Karpas-422 (cell line): ENCODE results near the gene CCDC106. TPM values are rescaled to one million over a fixed set of nuclear protein-coding genes. Genes with fewer than 3 reads are reported as not detected.

Source experiments
- DNase-seq: peaks from one replicate; pipeline ENCODE4 v3.0.0-alpha.2; 2015
- H2AFZ ChIP-seq: fragments of 200-600 bp; sonication (generic); 2 replicates; pipeline ENCODE4 v1.6.1; 2014; ENCODE audit warnings: antibody characterized with exemption, low read length, mixed read lengths
- H3K27ac ChIP-seq: fragments of 200-600 bp; sonication (generic); 2 replicates; pipeline ENCODE4 v1.5.1; 2014; ENCODE audit warnings: mild to moderate bottlenecking, low read length, moderate library complexity
- H3K27me3 ChIP-seq: fragments of 200-600 bp; sonication (generic); 2 replicates; pipeline ENCODE4 v1.6.1; 2014; ENCODE audit warnings: low read length, mixed read lengths
- H3K36me3 ChIP-seq: fragments of 200-600 bp; sonication (generic); 2 replicates; pipeline ENCODE4 v1.6.1; 2014; ENCODE audit warnings: low read length, mixed read lengths; ENCODE audit not compliant: insufficient read depth
- H3K4me1 ChIP-seq: fragments of 200-600 bp; sonication (generic); 2 replicates; pipeline ENCODE4 v1.6.1; 2014; ENCODE audit warnings: mild to moderate bottlenecking, low read length, mixed read lengths
- H3K4me2 ChIP-seq: fragments of 200-600 bp; sonication (generic); 2 replicates; pipeline ENCODE4 v1.6.1; 2014; ENCODE audit warnings: low read length, low read depth, mild to moderate bottlenecking; ENCODE audit not compliant: poor library complexity, severe bottlenecking
- H3K4me3 ChIP-seq: fragments of 200-600 bp; sonication (generic); 2 replicates; pipeline ENCODE4 v1.5.1; 2014; ENCODE audit warnings: mild to moderate bottlenecking, antibody characterized with exemption, low read length, mixed read lengths
- H3K79me2 ChIP-seq: fragments of 200-600 bp; sonication (generic); 2 replicates; pipeline ENCODE4 v1.6.1; 2014; ENCODE audit warnings: mild to moderate bottlenecking, low read length, mixed read lengths
- H3K9ac ChIP-seq: fragments of 200-600 bp; sonication (generic); 2 replicates; pipeline ENCODE4 v1.6.0; 2014; ENCODE audit warnings: low read length
- H3K9me2 ChIP-seq: fragments of 200-600 bp; sonication (generic), shearing (Covaris generic); replicated peaks from 2 replicates; pipeline ENCODE4 v1.6.0; 2014; ENCODE audit warnings: mild to moderate bottlenecking, low read length, moderate library complexity; ENCODE audit not compliant: insufficient read depth
- H3K9me3 ChIP-seq: fragments of 300-700, 200-600 bp; sonication (generic); 2 replicates; pipeline ENCODE4 v1.6.1; 2014; ENCODE audit warnings: low read length, mixed read lengths
- H4K20me1 ChIP-seq: fragments of 200-600 bp; sonication (generic); 2 replicates; pipeline ENCODE4 v1.6.1; 2014; ENCODE audit warnings: mild to moderate bottlenecking, antibody characterized with exemption, low read length, low read depth; ENCODE audit not compliant: insufficient read depth
- total RNA-seq: library from RNA; depleted of rRNA; stranded (reverse); fragments of >200 nt; shearing (Covaris generic); gene quantifications from 2 replicates; pipeline ENCODE4 v1.2.3, GENCODE V29; 2014; ENCODE audit warnings: low replicate concordance

The CCDC106 gene
- total RNA-seq, 1 experiment from 2014 or later = 26.2 TPM

DNA sequence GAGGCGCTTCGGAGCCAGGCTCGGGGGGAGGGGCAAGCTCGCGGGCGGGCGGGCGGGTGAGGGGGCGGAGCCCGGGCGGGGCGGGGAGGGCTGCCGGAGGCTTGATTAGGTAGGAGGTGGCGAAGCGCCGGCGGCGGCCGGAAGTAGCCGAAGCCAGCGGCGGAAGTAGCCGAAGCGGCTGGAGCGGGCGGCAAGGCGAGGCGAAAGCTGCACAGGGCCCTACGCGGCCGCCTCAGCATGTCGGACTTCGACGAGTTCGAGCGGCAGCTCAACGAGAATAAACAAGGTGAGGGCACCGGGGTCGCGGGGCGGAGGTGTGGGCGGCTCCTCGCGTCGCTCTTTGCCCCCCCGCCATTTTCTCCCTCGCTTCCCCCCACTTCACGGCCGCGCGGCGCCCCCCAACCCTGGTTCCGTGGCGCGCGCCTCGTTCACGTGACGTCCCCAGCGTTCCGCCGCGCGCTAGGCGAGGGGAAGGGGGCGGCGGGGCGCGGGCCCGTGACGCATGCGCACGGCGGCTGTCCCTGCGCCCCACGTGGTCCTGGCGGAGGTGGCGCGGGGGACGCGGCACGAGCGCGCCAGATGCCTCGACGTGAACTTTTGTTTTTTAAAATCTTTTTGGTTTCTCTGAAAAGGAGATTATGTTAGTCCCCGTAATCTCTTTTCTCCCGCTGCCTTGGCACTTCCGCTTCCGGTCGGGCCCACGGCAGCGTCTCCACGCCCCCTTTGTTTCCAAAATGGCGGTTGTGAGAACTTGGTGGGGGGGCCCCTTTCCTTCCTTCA lies 7.0 kb downstream of the CCDC106 start, which contains the start of gene U2AF2:
Gene U2AF2 (plus strand): TSS at position 168 of the 780 bp plus-strand sequence. CDS start 70 bp downstream, at position 238.
- peaks cover 27% of the 10 kb centered on the region for H3K4me1 ChIP-seq
- H4K20me1 ChIP-seq = peaks cover 44% of the 10 kb centered on the region
- no peaks in the 10 kb centered on the region for H3K9me2 ChIP-seq
- H3K9ac ChIP-seq = peak within 1 kb of the TSS; percentile 95
- peaks cover 41% of the 10 kb centered on the region for H3K36me3 ChIP-seq
- H3K4me2 ChIP-seq = peak within 1 kb of the TSS; percentile 95
- peaks cover 52% of the 10 kb centered on the region for H3K79me2 ChIP-seq
- no peaks in the 10 kb centered on the region for H3K9me3 ChIP-seq
- DNase-seq = peak; percentile 99
- peak within 1 kb of the TSS; percentile 95 for H3K27ac ChIP-seq
- H3K4me3 ChIP-seq = peak within 1 kb of the TSS; percentile 78
- no peaks in the 10 kb centered on the region for H3K27me3 ChIP-seq
- 0 out of 2 replicates have a peak within 1 kb of the TSS, but pooled peaks have one; percentile 53 for H2AFZ ChIP-seq

DNA sequence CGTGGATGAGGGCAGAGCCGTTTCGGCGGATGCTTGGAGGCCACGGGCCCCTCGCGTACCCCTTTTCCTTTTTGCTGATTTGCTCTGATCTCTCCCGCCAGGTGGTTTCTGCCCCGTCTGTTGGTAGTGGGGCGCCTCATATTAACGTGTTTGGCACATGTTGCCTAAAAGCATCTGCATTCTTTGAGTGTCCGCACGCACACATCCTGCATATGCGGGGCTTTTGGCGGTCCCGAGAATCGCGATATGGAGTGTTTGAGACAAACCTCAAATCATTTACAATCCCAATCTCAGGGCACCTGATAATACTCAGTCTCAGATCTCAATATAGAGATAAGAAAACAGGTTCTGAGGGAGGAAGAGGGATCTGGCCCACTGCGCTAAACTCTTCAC lies 7.6 kb downstream of the CCDC106 start:
- peak overlapping the region; percentile 95 for H3K27ac ChIP-seq
- H3K4me1 ChIP-seq = peaks cover 27% of the 10 kb centered on the region
- peak overlapping the region; percentile 86 for H3K9ac ChIP-seq
- DNase-seq = no peak
- no peaks in the 10 kb centered on the region for H3K9me2 ChIP-seq
- H3K79me2 ChIP-seq = peaks cover 58% of the 10 kb centered on the region
- H3K4me3 ChIP-seq = peak overlapping the region; percentile 78
- H3K4me2 ChIP-seq = peak overlapping the region; percentile 95
- H2AFZ ChIP-seq = no peak overlapping the region
- H3K27me3 ChIP-seq = no peaks in the 10 kb centered on the region
- peaks cover 44% of the 10 kb centered on the region for H3K36me3 ChIP-seq
- H3K9me3 ChIP-seq = no peaks in the 10 kb centered on the region
- peaks cover 50% of the 10 kb centered on the region for H4K20me1 ChIP-seq

DNA sequence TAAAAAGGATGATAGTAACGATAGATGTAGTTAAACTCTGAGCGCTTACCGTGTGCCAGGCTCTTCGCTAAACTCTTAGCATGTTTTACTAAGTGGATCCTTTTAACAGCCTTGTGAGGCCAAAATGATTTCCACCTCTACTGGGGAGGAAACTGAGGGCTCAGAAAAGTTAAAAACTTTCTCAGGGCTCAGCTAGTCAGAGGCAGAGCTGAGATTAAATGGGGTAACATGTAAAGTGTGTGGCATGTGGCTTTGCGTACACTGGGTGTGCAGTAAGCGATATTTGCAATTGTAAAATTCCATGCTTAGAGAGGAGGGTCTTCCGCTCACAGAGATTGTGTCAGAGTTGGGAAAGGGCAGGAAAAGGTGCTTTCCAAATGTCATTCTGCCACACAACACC lies 8.5 kb downstream of the CCDC106 start:
- Histone ChIP-seq H3K27me3 (no peaks in the 10 kb centered on the region), H3K36me3 (peaks cover 46% of the 10 kb centered on the region), H4K20me1 (peaks cover 59% of the 10 kb centered on the region), H2AFZ (no peak overlapping the region), H3K9me3 (no peaks in the 10 kb centered on the region), H3K9me2 (no peaks in the 10 kb centered on the region), H3K4me1 (peaks cover 27% of the 10 kb centered on the region), H3K9ac (peak overlapping the region; percentile 86), H3K4me2 (peak overlapping the region; percentile 95), H3K27ac (peak overlapping the region; percentile 95), H3K4me3 (peak overlapping the region; percentile 78), H3K79me2 (peaks cover 67% of the 10 kb centered on the region)
- DNase-seq = peak; percentile 68

- Histone ChIP-seq H3K9me2 (no peaks in the 10 kb centered on the region), H2AFZ (no peak overlapping the region), H3K36me3 (peaks cover 49% of the 10 kb centered on the region), H3K9ac (peak overlapping the region; percentile 86), H3K79me2 (peaks cover 73% of the 10 kb centered on the region), H3K27me3 (no peaks in the 10 kb centered on the region), H3K4me1 (peaks cover 27% of the 10 kb centered on the region), H3K27ac (peak overlapping the region; percentile 95), H3K4me2 (peak overlapping the region; percentile 95), H3K9me3 (no peaks in the 10 kb centered on the region), H3K4me3 (peak overlapping the region; percentile 78), H4K20me1 (peaks cover 64% of the 10 kb centered on the region)
- DNase-seq = no peak
Measured at GRCh38 chr19:55656988-55657747, 9.2 kb downstream of the CCDC106 start.

DNA sequence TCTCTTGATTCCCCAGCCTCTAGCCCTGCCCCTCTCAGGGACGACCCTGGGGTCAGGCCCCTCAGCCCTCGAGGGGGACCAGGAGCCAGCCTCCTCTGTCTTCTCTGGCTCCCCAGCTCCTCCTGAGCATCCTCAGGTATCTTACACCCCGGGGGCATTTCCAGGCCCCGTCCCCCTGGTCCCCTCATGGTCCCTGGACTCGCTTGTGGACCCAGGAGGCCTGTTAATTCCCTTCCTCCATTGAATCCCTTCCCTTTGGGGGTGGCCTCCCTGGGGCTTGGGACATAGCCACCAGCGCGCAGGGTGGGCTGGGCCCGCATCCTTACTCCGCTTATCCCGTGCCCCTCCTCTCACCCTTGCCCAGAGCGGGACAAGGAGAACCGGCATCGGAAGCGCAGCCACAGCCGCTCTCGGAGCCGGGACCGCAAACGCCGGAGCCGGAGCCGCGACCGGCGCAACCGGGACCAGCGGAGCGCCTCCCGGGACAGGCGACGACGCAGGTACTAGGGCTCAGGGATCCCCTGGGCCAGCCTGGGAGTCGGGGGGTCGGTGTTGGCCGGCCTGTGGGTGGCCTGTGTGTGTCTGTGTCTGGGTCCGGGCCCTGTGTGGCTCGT lies 10.9 kb downstream of the CCDC106 start:
- no peak overlapping the region for H2AFZ ChIP-seq
- peaks cover 81% of the 10 kb centered on the region for H4K20me1 ChIP-seq
- H3K36me3 ChIP-seq = peaks cover 66% of the 10 kb centered on the region
- no peak overlapping the region for H3K4me3 ChIP-seq
- no peak overlapping the region; the same call in 1 of the 2 replicates for H3K27ac ChIP-seq
- H3K9me3 ChIP-seq = no peaks in the 10 kb centered on the region
- H3K79me2 ChIP-seq = peaks cover 90% of the 10 kb centered on the region
- H3K27me3 ChIP-seq = no peaks in the 10 kb centered on the region
- no peak for DNase-seq
- peaks cover 25% of the 10 kb centered on the region for H3K4me1 ChIP-seq
- H3K4me2 ChIP-seq = no peak overlapping the region
- peak overlapping the region; percentile 86; the same call in 1 of the 2 replicates for H3K9ac ChIP-seq
- H3K9me2 ChIP-seq = no peaks in the 10 kb centered on the region

GRCh38 chr19:55659822-55660221 lies 11.8 kb downstream of the CCDC106 start:
- Histone ChIP-seq H3K9ac (no peak overlapping the region), H3K36me3 (peaks cover 74% of the 10 kb centered on the region), H3K4me2 (no peak overlapping the region), H4K20me1 (peaks cover 88% of the 10 kb centered on the region), H3K9me2 (no peaks in the 10 kb centered on the region), H3K79me2 (peaks cover 97% of the 10 kb centered on the region), H2AFZ (no peak overlapping the region), H3K4me1 (peaks cover 25% of the 10 kb centered on the region), H3K9me3 (no peaks in the 10 kb centered on the region), H3K27me3 (no peaks in the 10 kb centered on the region), H3K27ac (no peak overlapping the region), H3K4me3 (no peak overlapping the region)
- no peak for DNase-seq

DNA sequence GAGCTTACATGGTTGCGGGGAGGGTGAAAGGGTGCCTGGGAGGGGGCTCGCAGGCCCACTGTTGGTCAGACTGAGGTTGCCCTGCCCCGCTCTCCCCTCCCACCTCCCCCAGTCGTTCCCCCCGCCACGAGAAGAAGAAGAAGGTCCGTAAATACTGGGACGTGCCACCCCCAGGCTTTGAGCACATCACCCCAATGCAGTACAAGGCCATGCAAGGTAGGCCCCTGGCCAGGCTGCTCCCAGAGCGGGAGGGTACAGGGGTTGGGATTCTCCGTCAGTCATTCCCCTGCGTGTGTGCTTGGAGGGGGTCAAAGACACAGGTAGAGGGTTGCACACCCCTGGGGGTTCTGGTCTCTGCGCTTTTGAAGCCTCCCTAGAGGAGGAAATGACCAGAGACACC lies 12.4 kb downstream of the CCDC106 start:
- no peak overlapping the region for H3K27ac ChIP-seq
- no peaks in the 10 kb centered on the region for H3K9me3 ChIP-seq
- no peaks in the 10 kb centered on the region for H3K9me2 ChIP-seq
- H3K4me3 ChIP-seq = no peak overlapping the region
- no peak overlapping the region for H3K4me2 ChIP-seq
- no peaks in the 10 kb centered on the region for H3K27me3 ChIP-seq
- H3K9ac ChIP-seq = no peak overlapping the region
- H3K79me2 ChIP-seq = peaks cover 92% of the 10 kb centered on the region
- H4K20me1 ChIP-seq = peaks cover 88% of the 10 kb centered on the region
- H3K4me1 ChIP-seq = peaks cover 25% of the 10 kb centered on the region
- H3K36me3 ChIP-seq = peaks cover 77% of the 10 kb centered on the region
- DNase-seq = no peak
- H2AFZ ChIP-seq = no peak overlapping the region

GRCh38 chr19:55660991-55661390 lies 13.0 kb downstream of the CCDC106 start:
- Histone ChIP-seq H2AFZ (no peak overlapping the region), H3K9ac (no peak overlapping the region), H4K20me1 (peaks cover 89% of the 10 kb centered on the region), H3K27ac (no peak overlapping the region), H3K4me1 (peaks cover 25% of the 10 kb centered on the region), H3K9me3 (no peaks in the 10 kb centered on the region), H3K36me3 (peaks cover 74% of the 10 kb centered on the region), H3K4me2 (no peak overlapping the region), H3K27me3 (no peaks in the 10 kb centered on the region), H3K79me2 (peaks cover 92% of the 10 kb centered on the region), H3K9me2 (no peaks in the 10 kb centered on the region), H3K4me3 (no peak overlapping the region)
- DNase-seq = no peak
